GM12878 (cell line): ENCODE results near the gene CCDC9B. TPM values are rescaled to one million over a fixed set of nuclear protein-coding genes. Genes with fewer than 3 reads are reported as not detected.

Source experiments
- ATAC-seq: fragments of 200-7000 bp; cut with Tn5 transposase; 3 replicates; pipeline ENCODE4 v1.9.1; 2020; ENCODE audit warnings: mild to moderate bottlenecking, moderate library complexity
- BruUV-seq: library from RNA; stranded (reverse); fragments of 400-500 nt; replicated peaks from 2 replicates; lab custom pipeline; 2021; lab: Mats Ljungman, UMichigan
- CTCF ChIA-PET: fragments of 300-600 bp; sonication (Branson Sonifier 250); formaldehyde crosslinking; extraction: SDS; loops from one replicate; lab custom pipeline; 2021; ENCODE audit warnings: inconsistent platforms; lab: Yijun Ruan, JAX
- POLR2A ChIA-PET: fragments of 350-600 bp; formaldehyde crosslinking; extraction: SDS; loops from one replicate; lab custom pipeline; 2021; ENCODE audit warnings: inconsistent platforms; lab: Charles Lee
- RAD21 ChIA-PET: fragments of 300-600 bp; sonication (Branson Sonifier 250); formaldehyde crosslinking; loops from one replicate; lab custom pipeline; 2023; ENCODE audit warnings: antibody characterized with exemption; ENCODE audit not compliant: unreplicated experiment; lab: Charles Lee
- SMC1A ChIA-PET: fragments of 300-600 bp; sonication (Branson Sonifier 250); formaldehyde crosslinking; loops from one replicate; lab custom pipeline; 2023; ENCODE audit not compliant: unreplicated experiment, uncharacterized antibody; lab: Charles Lee
- DNase-seq: peaks from one replicate; pipeline ENCODE4 v3.0.0-alpha.2; 2011; ENCODE audit warnings: low read depth, low spot score
- FAIRE-seq: peaks from 3 replicates; lab custom pipeline; 2011; peaks lifted over from hg19 to GRCh38; lab: Jason Lieb, UNC
- H2AFZ ChIP-seq: 2 replicates; pipeline ENCODE4 v1.6.0; 2011; ENCODE audit warnings: low read depth, low read length, control low read depth; ENCODE audit not compliant: control insufficient read depth
- H3K27ac ChIP-seq: 2 replicates; pipeline ENCODE4 v1.5.1; 2011; ENCODE audit warnings: control low read depth; ENCODE audit not compliant: control insufficient read depth, insufficient read depth
- H3K27me3 ChIP-seq, 2 experiments: replicated peaks in 1 of 2; 2 replicates each; pipeline versions ENCODE4 v1.6.0 to v1.6.1; 2011; ENCODE audit warnings: low read length in 1 of 2; ENCODE audit not compliant: control insufficient read depth in 2 of 2, insufficient read depth in 2 of 2
- H3K36me3 ChIP-seq, 2 experiments: 2 replicates each; pipeline ENCODE4 v1.5.1; 2011; ENCODE audit warnings: low read length in 1 of 2; ENCODE audit not compliant: control insufficient read depth in 2 of 2, insufficient read depth in 2 of 2
- H3K4me1 ChIP-seq: 2 replicates; pipeline ENCODE4 v1.6.1; 2011; ENCODE audit warnings: mild to moderate bottlenecking, low read length, moderate library complexity, mixed read lengths; ENCODE audit not compliant: control insufficient read depth, insufficient read depth
- H3K4me2 ChIP-seq: 2 replicates; pipeline ENCODE4 v1.6.0; 2011; ENCODE audit warnings: control low read depth; ENCODE audit not compliant: control insufficient read depth, insufficient read depth
- H3K4me3 ChIP-seq: fragments of 200-600 bp; sonication (generic); 2 replicates; pipeline ENCODE4 v1.5.1; 2016
- H3K79me2 ChIP-seq: 2 replicates; pipeline ENCODE4 v1.6.0; 2011; ENCODE audit warnings: low read length; ENCODE audit not compliant: control insufficient read depth, insufficient read depth
- H3K9ac ChIP-seq: 2 replicates; pipeline ENCODE4 v1.8.0; 2011; ENCODE audit warnings: low read length, control low read depth, mixed read lengths; ENCODE audit not compliant: control insufficient read depth, insufficient read depth
- H3K9me3 ChIP-seq: replicated peaks from 3 replicates; pipeline ENCODE4 v1.5.1; 2011; ENCODE audit warnings: mild to moderate bottlenecking, low read length; ENCODE audit not compliant: control insufficient read depth, insufficient read depth
- H4K20me1 ChIP-seq: 2 replicates; pipeline ENCODE4 v1.6.0; 2011; ENCODE audit not compliant: control insufficient read depth, insufficient read depth
- ATF7 ChIP-seq: fragments of 450-650 bp; IDR thresholded peaks from 2 replicates; pipeline ENCODE4 v1.6.1; 2016; ENCODE audit warnings: low read depth, mild to moderate bottlenecking
- BCL11A ChIP-seq: IDR thresholded peaks from 2 replicates; pipeline ENCODE4 v1.6.1; 2011; ENCODE audit warnings: low read depth, low read length
- CBX3 ChIP-seq: fragments of 200-600 bp; sonication (generic); IDR thresholded peaks from 2 replicates; pipeline ENCODE4 v1.6.1; 2016; ENCODE audit warnings: low read depth, borderline replicate concordance
- EZH2 ChIP-seq: IDR thresholded peaks from 2 replicates; pipeline ENCODE4 v1.6.1; 2012; ENCODE audit warnings: low read depth, mild to moderate bottlenecking, control low read depth, inconsistent platforms, low read length, borderline replicate concordance; ENCODE audit not compliant: control insufficient read depth
- HDGF ChIP-seq: fragments of 450-650 bp; IDR thresholded peaks from 2 replicates; pipeline ENCODE4 v1.6.1; 2016; ENCODE audit warnings: antibody characterized with exemption
- NR2C2 ChIP-seq: IDR thresholded peaks from 2 replicates; pipeline ENCODE4 v1.6.1; 2011; ENCODE audit warnings: borderline replicate concordance, low read depth; ENCODE audit not compliant: control insufficient read depth, insufficient read length
- SMC3 ChIP-seq: IDR thresholded peaks from 2 replicates; pipeline ENCODE4 v1.6.1; 2011; ENCODE audit warnings: low read length, improper control_type of control experiment, borderline replicate concordance
- SREBF1 ChIP-seq: IDR thresholded peaks from 2 replicates; pipeline ENCODE4 v1.6.1; 2012; ENCODE audit warnings: mild to moderate bottlenecking, low read length
- WGBS: methylation state at CpG from one replicate; pipeline ENCODE4 v1.1.6; 2016; ENCODE audit warnings: low lambda C conversion rate; ENCODE audit not compliant: insufficient replicate concordance, insufficient coverage; ENCODE audit errors: missing lambda C conversion rate; 5-methylcytosine and 5-hydroxymethylcytosine counted together
- in situ Hi-C: fragments of 300-500 bp; cut with MboI; formaldehyde crosslinking; loops from 9 replicates; pipeline ENCODE4 v1.14.3; 2018; ENCODE audit warnings: mixed read lengths
- intact Hi-C: fragments of 100-400 bp; cut with micrococcal nuclease; formaldehyde crosslinking; loops from one replicate; pipeline ENCODE4 v1.14.2; 2022; ENCODE audit not compliant: unreplicated experiment
- polyA plus RNA-seq, 11 experiments: library from polyadenylated mRNA; depleted of rRNA in 4 of 11; unstranded in 6 of 11; stranded (reverse) in 5 of 11; fragments of >200 nt; fragmentation: Nextera tagmentation in 4 of 11; fragmentation: Illumina TruSeq in 1 of 11; extraction: Ambion mirVana in 4 of 11; extraction: Trizol in 1 of 11; gene quantifications; 1 replicate in 1 of 11; 2 replicates in 10 of 11; pipeline versions ENCODE4 v1.2.1 to v1.2.3, GENCODE V29; 2011 to 2016; ENCODE audit warnings: inconsistent platforms in 2 of 11, missing spikeins in 2 of 11, low read depth in 1 of 11
- total RNA-seq, 4 experiments: library from RNA; depleted of rRNA in 3 of 4; stranded (reverse); fragments of >200 nt in 3 of 4; fragmentation: Illumina TruSeq in 1 of 4; extraction: Trizol in 1 of 4; gene quantifications; 2 replicates each; pipeline versions ENCODE4 v1.2.1 to v1.2.3, GENCODE V29; 2013 to 2021

CCDC9B gene
- total and polyA plus RNA-seq, 10 of the 15 experiments (the other 5 are each of a cell fraction or from before 2014, with no cell fraction given): 0.01 to 0.08 (median 0.03) TPM; not detected in 6

DNA sequence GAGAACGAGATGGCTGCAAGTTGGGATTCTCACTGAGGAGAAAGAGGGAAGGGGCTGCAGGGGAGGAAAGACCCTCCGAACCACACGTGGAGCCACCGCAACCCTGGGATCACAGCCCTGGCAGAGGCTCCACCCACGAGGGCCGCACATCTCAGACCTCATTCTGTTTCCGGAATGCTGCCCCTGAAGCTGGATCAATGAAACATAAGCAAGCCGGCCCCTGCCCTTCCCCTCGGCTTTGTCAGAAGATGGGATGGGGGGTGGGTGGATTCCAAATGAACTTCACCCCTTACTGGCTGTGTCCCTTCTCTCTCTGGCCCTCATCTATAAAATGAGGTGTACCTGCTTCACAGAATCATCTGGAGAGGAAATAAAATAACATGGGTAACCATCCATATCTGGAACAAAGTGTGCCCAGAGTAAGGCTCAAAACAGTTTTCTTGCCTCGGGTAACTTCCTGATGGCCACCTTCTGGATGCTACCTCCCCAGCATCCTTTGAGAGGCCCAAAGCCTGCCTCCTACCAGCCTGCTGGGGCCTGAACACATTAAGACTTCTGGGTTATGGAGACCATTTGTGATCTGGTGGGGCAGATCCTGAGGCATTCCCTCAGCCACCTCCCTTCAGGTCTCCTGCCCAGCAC, 4.6 kb upstream of the CCDC9B start:
- no peak for TF ChIP-seq ATF7
- TF ChIP-seq SMC3: no peak
- no peak for TF ChIP-seq EZH2
- no peak for TF ChIP-seq BCL11A
- TF ChIP-seq SREBF1: no peak
- no peak for TF ChIP-seq NR2C2
- TF ChIP-seq HDGF: no peak
- no peak for TF ChIP-seq CBX3
- BruUV-seq: no TSS peak
- H3K4me3 ChIP-seq: no peak overlapping the region
- WGBS: 48% methylated on average over 10 of the region's 10 CpGs
- no peak overlapping the region for H3K9ac ChIP-seq
- H3K9me3 ChIP-seq: no peaks in the 10 kb centered on the region
- CTCF ChIA-PET: interaction anchor here (0.6 to 13.7 kb wide), 15 partner anchors 8 to 161 kb away, joined by 3 to 336 read pairs (median 5); partner anchors contain the start of genes INAFM2, IVD and PLCB2
- DNase-seq (no peak), FAIRE-seq (no peak), ATAC-seq (no peak)
- in situ Hi-C loops: loop anchor here (5.0 kb wide), 1 partner anchor 77 kb away; no protein-coding TSS in a partner anchor
- no peak overlapping the region for H3K27ac ChIP-seq
- H4K20me1 ChIP-seq: no peaks in the 10 kb centered on the region
- RAD21 ChIA-PET: interaction anchor here (0.8 to 3.4 kb wide), 3 partner anchors 21 to 77 kb away, joined by 3 to 17 read pairs (median 4); no protein-coding TSS in a partner anchor
- SMC1A ChIA-PET: interaction anchor here (1.2 kb wide), 1 partner anchor 61 kb away, joined by 3 read pairs; the partner anchor contains the start of gene IVD
- no peaks in the 10 kb centered on the region for H3K79me2 ChIP-seq
- intact Hi-C loops: loop anchor here (10.0 kb wide), 1 partner anchor 159 kb away; no protein-coding TSS in a partner anchor
- H3K36me3 ChIP-seq: no peaks in the 10 kb centered on the region
- no peaks in the 10 kb centered on the region for H3K4me1 ChIP-seq
- no peaks in the 10 kb centered on the region for H3K27me3 ChIP-seq
- H3K4me2 ChIP-seq: no peak overlapping the region
- POLR2A ChIA-PET: interaction anchor here (0.8 kb wide), 1 partner anchor 27 kb away, joined by 3 read pairs; no protein-coding TSS in a partner anchor
- no peak overlapping the region for H2AFZ ChIP-seq
